Endodermal cell (in vitro differentiated cells): ENCODE results near the gene TERB2. TPM values are rescaled to one million over a fixed set of nuclear protein-coding genes. Genes with fewer than 3 reads are reported as not detected.
A peak's percentile ranks its signal among the peaks of the same experiment; 100 is the strongest.
"Not testable (repeated sequence)": the region's sequence is repeated elsewhere in the genome, so short reads cannot be mapped to it uniquely, and the experiment has no call there.

Source experiments
- DNase-seq: peaks from one replicate; pipeline ENCODE4 v3.0.0-alpha.2; 2017
- H3K27ac ChIP-seq: 2 replicates; pipeline ENCODE4 v1.5.1; 2013; ENCODE audit warnings: mild to moderate bottlenecking, low read depth, low read length, moderate library complexity
- H3K27me3 ChIP-seq: 2 replicates; pipeline ENCODE4 v1.6.1; 2013; ENCODE audit warnings: mild to moderate bottlenecking, low read length, moderate library complexity; ENCODE audit not compliant: insufficient read depth, control insufficient read depth, poor library complexity, severe bottlenecking
- H3K36me3 ChIP-seq: 2 replicates; pipeline ENCODE4 v1.7.0; 2013; ENCODE audit warnings: mild to moderate bottlenecking, low read length, moderate library complexity; ENCODE audit not compliant: control insufficient read depth, insufficient read depth
- H3K4me1 ChIP-seq: one replicate; pipeline ENCODE4 v1.7.0; 2013; ENCODE audit warnings: low read length; ENCODE audit not compliant: control insufficient read depth, insufficient read depth
- H3K4me3 ChIP-seq: 2 replicates; pipeline ENCODE4 v1.5.1; 2013; ENCODE audit warnings: mild to moderate bottlenecking, low read length, moderate library complexity
- H3K9ac ChIP-seq: 2 replicates; pipeline ENCODE4 v1.6.1; 2013; ENCODE audit warnings: mild to moderate bottlenecking, low read length, moderate library complexity; ENCODE audit not compliant: poor library complexity, severe bottlenecking; ENCODE audit errors: extremely low read depth
- H3K9me3 ChIP-seq: 2 replicates; pipeline ENCODE4 v1.6.1; 2013; ENCODE audit warnings: mild to moderate bottlenecking, low read length, moderate library complexity; ENCODE audit not compliant: control insufficient read depth
- H3K27ac Mint-ChIP-seq: 2 replicates; pipeline ENCODE4 v1.8.0; 2020; ENCODE audit warnings: mixed read lengths
- H3K27me3 Mint-ChIP-seq: 2 replicates; pipeline ENCODE4 v1.8.0; 2021; ENCODE audit warnings: mild to moderate bottlenecking, mixed read lengths; ENCODE audit not compliant: insufficient read depth
- H3K36me3 Mint-ChIP-seq: 2 replicates; pipeline ENCODE4 v1.8.0; 2020; ENCODE audit warnings: low read depth, mixed read lengths
- H3K4me1 Mint-ChIP-seq: 2 replicates; pipeline ENCODE4 v1.8.0; 2020; ENCODE audit warnings: mixed read lengths
- H3K4me3 Mint-ChIP-seq: 2 replicates; pipeline ENCODE4 v1.8.0; 2020; ENCODE audit warnings: mild to moderate bottlenecking, moderate library complexity, mixed read lengths
- H3K9me3 Mint-ChIP-seq: 2 replicates; pipeline ENCODE4 v1.8.0; 2020; ENCODE audit warnings: mild to moderate bottlenecking, mixed read lengths
- CTCF ChIP-seq: fragments of 200-600 bp; sonication (generic); conservative IDR thresholded peaks from 2 replicates; pipeline ENCODE4 v1.5.0; 2021; ENCODE audit warnings: antibody characterized with exemption, mild to moderate bottlenecking
- WGBS, 2 experiments: methylation state at CpG; one replicate each; pipeline versions ENCODE4 v1.1.5 to v1.1.7; 2013; ENCODE audit warnings: missing lambda C conversion rate in 2 of 2, mixed read lengths in 1 of 2; ENCODE audit not compliant: insufficient coverage in 1 of 2, insufficient read length in 1 of 2; 5-methylcytosine and 5-hydroxymethylcytosine counted together
- long read RNA-seq, 4 experiments: library from polyadenylated mRNA in 2 of 4; library from RNA in 1 of 4; library from capped mRNA in 1 of 4; stranded (forward) in 3 of 4; unstranded in 1 of 4; transcript quantifications; one replicate each; pipeline ENCODE4 v2.0.0, GENCODE V29; 2020 to 2021; ENCODE audit warnings: inconsistent platforms in 1 of 4
- polyA plus RNA-seq, 2 experiments: library from polyadenylated mRNA; stranded (reverse); fragments of 50-300 nt; gene quantifications; one replicate each; pipeline ENCODE4 v1.2.3, GENCODE V29; 2013
- total RNA-seq, 2 donors: library from RNA; stranded (reverse); fragmentation: NEBNext Ultra II Directional in 1 of 2; extraction: Animal tissue kit (Norgen Biotek cat#: 25700) in 1 of 2; gene quantifications; 2 replicates in 1 of 2; 3 replicates in 1 of 2; pipeline ENCODE4 v1.2.1, GENCODE V29; 2021

Gene TERB2
- total RNA-seq, result not detected
- not detected for polyA plus RNA-seq (2013, experiment 1 of 2)
- not detected for polyA plus RNA-seq (2013, experiment 2 of 2)
- long read RNA-seq, experiment 1, result 0 reads
- long read RNA-seq, experiment 2, result 0 reads
- long read RNA-seq, experiment 3, result 0 reads
- long read RNA-seq, experiment 4, result 0 reads

- no peaks in the 10 kb centered on the region for H3K9me3 ChIP-seq
- Mint-ChIP-seq H3K4me3 (no peak within 1 kb of the TSS), H3K4me1 (peaks cover 7% of the 10 kb centered on the region), H3K27me3 (no peaks in the 10 kb centered on the region), H3K36me3 (no peaks in the 10 kb centered on the region), H3K9me3 (no peaks in the 10 kb centered on the region), H3K27ac (no peak within 1 kb of the TSS)
- no peak within 1 kb of the TSS for H3K27ac ChIP-seq
- H3K36me3 ChIP-seq, result no peaks in the 10 kb centered on the region
- H3K4me3 ChIP-seq, result no peak within 1 kb of the TSS
- H3K27me3 ChIP-seq, result no peaks in the 10 kb centered on the region
- no peak for TF ChIP-seq CTCF
- H3K9ac ChIP-seq, result no peak within 1 kb of the TSS
- WGBS, 2 experiments, result 92% methylated on average over 13 of the region's 13 CpGs; no CpG with 5 or more reads in 1 of the 2 experiments
- DNase-seq, result no peak
- no peaks in the 10 kb centered on the region for H3K4me1 ChIP-seq
These were observed at the start of gene TERB2 for GRCh38 chr15:44956388-44956787. Gene TERB2, plus strand, starts transcription at chr15:44956687. Its CDS starts 32 bp downstream, at chr15:44956719.

GRCh38 chr15:44909423-44909822 lies 47.1 kb upstream of the TERB2 start:
- Mint-ChIP-seq H3K27ac (no peak overlapping the region), H3K27me3 (peaks cover 4% of the 10 kb centered on the region), H3K9me3 (peaks cover 2% of the 10 kb centered on the region), H3K4me3 (no peak overlapping the region), H3K36me3 (no peaks in the 10 kb centered on the region), H3K4me1 (peaks cover 12% of the 10 kb centered on the region)
- Histone ChIP-seq H3K27me3 (peaks cover 5% of the 10 kb centered on the region), H3K9me3 (no peaks in the 10 kb centered on the region), H3K4me3 (no peak overlapping the region), H3K9ac (no peak overlapping the region), H3K36me3 (no peaks in the 10 kb centered on the region), H3K27ac (no peak overlapping the region), H3K4me1 (no peaks in the 10 kb centered on the region)
- WGBS, 2 experiments, result 83% methylated on average over 2 of the region's 2 CpGs; no CpG with 5 or more reads in 1 of the 2 experiments
- no peak for TF ChIP-seq CTCF
- no peak for DNase-seq

- no peak overlapping the region for H3K27ac Mint-ChIP-seq
These were observed 45.4 kb upstream of the TERB2 start for GRCh38 chr15:44910981-44911625.

GRCh38 chr15:44912186-44912585 lies 44.3 kb upstream of the TERB2 start:
- H3K27me3 Mint-ChIP-seq, H3K27ac Mint-ChIP-seq: not testable (repeated sequence)
- WGBS, 2 experiments, result 94% methylated on average over 1 of the region's 1 CpG; no CpG with 5 or more reads in 1 of the 2 experiments

More at GRCh38 chr15:44910981-44911625, 45.4 kb upstream of the TERB2 start:
- Histone ChIP-seq H3K36me3 (no peaks in the 10 kb centered on the region), H3K4me3 (no peak overlapping the region), H3K27ac (no peak overlapping the region), H3K9ac (no peak overlapping the region), H3K9me3 (no peaks in the 10 kb centered on the region), H3K27me3 (peaks cover 5% of the 10 kb centered on the region), H3K4me1 (no peaks in the 10 kb centered on the region)
- no peak overlapping the region for H3K4me3 Mint-ChIP-seq
- no peak for DNase-seq
- peaks cover 2% of the 10 kb centered on the region for H3K9me3 Mint-ChIP-seq
- no peaks in the 10 kb centered on the region for H3K36me3 Mint-ChIP-seq
- TF ChIP-seq CTCF, result no peak
- H3K4me1 Mint-ChIP-seq, result peaks cover 4% of the 10 kb centered on the region
- peaks cover 4% of the 10 kb centered on the region for H3K27me3 Mint-ChIP-seq

GRCh38 chr15:44912974-44913448 lies 43.5 kb upstream of the TERB2 start:
- not testable (repeated sequence) for H3K27me3 Mint-ChIP-seq, H3K4me1 Mint-ChIP-seq, H3K36me3 Mint-ChIP-seq, H3K4me3 ChIP-seq, H3K36me3 ChIP-seq, H3K9me3 ChIP-seq, H3K27ac ChIP-seq, H3K4me3 Mint-ChIP-seq, H3K4me1 ChIP-seq, H3K27me3 ChIP-seq, H3K9me3 Mint-ChIP-seq
- WGBS, 2 experiments, result 71 to 83% methylated on average over 3 of the region's 3 CpGs
- peak overlapping the region; percentile 71 for H3K27ac Mint-ChIP-seq
- peak overlapping the region; percentile 20 for H3K9ac ChIP-seq
- peak; percentile 64 for DNase-seq

More at GRCh38 chr15:44912186-44912585, 44.3 kb upstream of the TERB2 start:
- not testable (repeated sequence) for H3K9ac ChIP-seq, H3K9me3 ChIP-seq, H3K4me3 Mint-ChIP-seq, H3K9me3 Mint-ChIP-seq, H3K4me1 ChIP-seq, H3K27me3 ChIP-seq, H3K36me3 ChIP-seq, H3K27ac ChIP-seq, H3K36me3 Mint-ChIP-seq, DNase-seq, H3K4me1 Mint-ChIP-seq, H3K4me3 ChIP-seq
